SK-MEL-5 (cell line): ENCODE measurements around the gene ASTN2. TPM values are rescaled to one million over a fixed set of nuclear protein-coding genes. Genes with fewer than 3 reads are reported as not detected.

Experiments used
- DNase-seq: peaks from one replicate; pipeline ENCODE4 v3.0.0-alpha.2; 2016; ENCODE audit warnings: low read depth, low spot score
- in situ Hi-C: cut with HindIII; loops from 2 replicates; pipeline ENCODE4 v1.10.0; 2016; ENCODE audit warnings: low sequenced_read_pairs, high pct_unique_total_duplicates, low pct_unique_long_range_greater_than_20kb
- total RNA-seq: library from RNA; depleted of rRNA; stranded (reverse); fragments of >200 nt; shearing (Covaris generic); gene quantifications from 2 replicates; pipeline ENCODE4 v1.2.3, GENCODE V29; 2014

The ASTN2 gene
- total RNA-seq, 1 experiment from 2014 or later, result 11.9 TPM

- no peak for DNase-seq
- in situ Hi-C loops, result no loop called here
These were observed 245.7 kb downstream of the ASTN2 start for GRCh38 chr9:117169089-117169621.

GRCh38 chr9:117164512-117164911, 250.3 kb downstream of the ASTN2 start:
- in situ Hi-C loops, result no loop called here

DNA sequence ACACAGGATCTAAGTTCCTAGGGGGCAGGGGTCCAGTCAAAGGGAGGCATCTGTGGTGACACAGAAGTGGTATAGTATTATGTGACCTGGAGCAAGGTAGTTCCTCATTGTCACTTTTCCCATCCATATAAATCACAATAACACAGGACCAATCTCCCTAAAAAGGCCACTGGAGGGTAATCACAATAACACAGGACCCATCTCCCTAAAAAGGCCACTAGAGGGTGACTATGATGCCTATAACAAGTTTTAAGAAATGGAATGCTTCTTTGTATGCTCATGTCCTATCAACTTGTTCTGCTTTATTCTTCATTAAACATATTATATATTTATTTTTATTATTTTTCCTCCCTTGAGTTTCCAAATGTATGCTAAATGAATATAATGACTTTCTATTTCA, 254.6 kb downstream of the ASTN2 start:
- peak; percentile 13 for DNase-seq
- in situ Hi-C loops, result no loop called here

More at GRCh38 chr9:117164512-117164911, 250.3 kb downstream of the ASTN2 start:
- DNase-seq, result no peak

DNA sequence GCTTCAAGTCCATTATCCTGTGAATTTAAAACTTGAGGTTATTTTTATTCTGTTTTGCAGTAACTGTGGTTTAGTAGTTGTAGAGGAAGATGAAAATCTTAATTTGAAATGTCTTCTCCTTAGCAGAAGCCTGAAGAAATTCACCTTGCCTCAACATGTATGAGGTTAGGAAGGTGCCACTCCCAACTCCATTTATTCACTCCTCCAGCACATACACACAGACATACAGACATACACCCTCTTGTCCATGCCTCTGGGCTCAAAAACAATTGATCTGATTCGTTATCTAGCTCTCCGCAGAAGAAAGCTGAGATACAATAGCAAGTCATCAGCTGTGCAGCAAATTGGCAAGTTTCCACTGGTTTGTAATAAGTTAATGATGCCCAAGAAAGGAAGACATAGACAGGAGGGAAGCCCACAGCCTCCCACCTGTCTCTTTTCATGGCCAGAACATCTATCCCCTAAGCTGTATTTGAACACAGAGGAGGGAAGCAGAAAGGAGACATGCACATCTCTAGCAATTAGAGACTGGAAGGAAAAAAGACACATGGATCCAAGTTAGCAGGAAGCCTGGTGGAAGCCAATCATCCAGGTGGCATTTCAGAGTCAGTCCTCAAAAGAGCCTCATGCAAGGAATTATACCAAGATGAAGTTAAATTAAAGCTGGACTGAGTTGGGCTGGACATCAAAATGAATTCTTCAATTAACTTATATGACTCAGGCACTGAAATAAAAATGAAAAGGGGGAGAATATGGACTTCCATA, 257.9 kb downstream of the ASTN2 start:
- in situ Hi-C loops, result no loop called here
- no peak for DNase-seq

DNA sequence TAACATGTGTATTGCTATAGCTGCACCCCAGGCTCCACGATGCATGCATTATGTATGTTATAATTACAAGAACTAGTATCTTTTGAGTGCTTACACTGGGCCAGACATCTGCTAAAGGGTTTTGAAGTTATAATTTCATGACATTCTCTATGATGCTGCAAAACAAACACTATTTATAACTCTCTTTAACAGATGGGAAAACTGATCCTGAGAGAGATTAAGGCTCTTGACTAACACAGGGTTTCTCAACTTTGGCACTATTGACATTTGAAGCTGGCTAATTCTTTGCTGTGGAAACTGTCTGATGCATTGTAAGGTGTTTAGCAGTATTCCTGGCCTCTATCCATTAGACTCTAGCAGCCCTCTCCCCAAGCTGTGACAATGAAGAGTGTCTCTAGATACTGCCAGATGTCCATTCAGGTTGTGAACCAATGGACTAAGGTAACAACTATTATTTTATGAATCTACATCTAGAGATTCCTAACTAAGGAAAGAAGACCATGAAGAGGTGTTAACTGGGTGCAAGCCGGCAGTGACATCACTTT, 258.6 kb downstream of the ASTN2 start:
- in situ Hi-C loops, result no loop called here
- DNase-seq, result no peak

DNA sequence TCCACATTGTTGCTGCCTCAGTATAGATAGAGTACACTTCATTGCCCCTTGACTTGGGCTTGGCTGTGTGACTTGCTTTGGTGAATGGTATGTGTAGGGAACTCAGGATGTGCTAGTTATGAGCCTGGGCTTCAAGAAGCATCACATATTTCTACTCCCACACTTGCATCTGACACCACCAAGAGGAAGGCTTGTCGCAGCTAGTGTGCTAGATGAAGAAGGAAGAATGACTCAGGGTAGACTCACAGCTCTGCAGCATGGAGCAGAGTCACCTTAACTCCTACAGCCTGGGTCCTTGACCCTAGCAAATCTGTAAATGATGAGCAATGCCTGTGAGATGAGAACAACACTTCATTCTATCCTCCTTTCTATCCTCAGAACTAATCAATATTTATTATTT, 261.8 kb downstream of the ASTN2 start:
- in situ Hi-C loops, result no loop called here
- no peak for DNase-seq

DNA sequence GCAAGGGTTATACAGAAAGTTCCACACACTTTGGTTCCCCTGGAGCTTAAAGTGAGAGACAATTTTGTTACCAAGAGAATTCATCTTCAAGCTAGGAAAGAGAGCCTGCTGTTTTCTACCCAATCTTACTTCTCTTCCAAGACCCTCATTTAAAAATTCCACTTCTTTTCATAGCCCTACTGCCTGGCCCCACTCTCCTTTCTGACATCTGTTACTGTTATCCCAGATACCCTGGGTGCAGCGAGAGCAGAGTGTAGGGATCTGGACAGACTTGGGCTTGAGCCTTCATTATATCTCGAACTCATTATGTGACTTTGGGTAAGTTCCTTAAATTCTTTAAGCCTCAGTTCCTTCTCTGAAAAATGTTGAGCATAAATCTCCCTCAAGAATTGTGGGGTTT, 263.1 kb downstream of the ASTN2 start:
- in situ Hi-C loops, result no loop called here
- DNase-seq, result no peak

DNA sequence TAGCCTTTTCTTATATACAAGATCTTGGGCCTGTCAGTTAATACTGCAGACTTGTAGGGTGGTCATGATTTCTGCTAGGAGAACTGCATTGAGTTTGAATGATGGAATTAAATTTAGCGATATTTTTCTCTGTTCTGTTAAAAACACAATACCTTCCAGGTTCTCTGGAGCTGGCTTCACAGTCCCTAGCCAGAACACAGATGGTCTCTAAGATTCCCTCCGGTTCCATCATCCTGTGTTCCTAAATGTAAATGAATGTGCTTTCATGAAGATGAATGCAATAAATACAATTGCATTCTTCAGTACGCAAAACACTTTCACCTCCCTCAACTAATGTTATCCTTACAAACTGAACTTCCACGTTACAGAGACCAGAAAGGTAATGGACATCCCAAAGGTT, 264.9 kb downstream of the ASTN2 start:
- DNase-seq, result no peak
- in situ Hi-C loops, result no loop called here

DNA sequence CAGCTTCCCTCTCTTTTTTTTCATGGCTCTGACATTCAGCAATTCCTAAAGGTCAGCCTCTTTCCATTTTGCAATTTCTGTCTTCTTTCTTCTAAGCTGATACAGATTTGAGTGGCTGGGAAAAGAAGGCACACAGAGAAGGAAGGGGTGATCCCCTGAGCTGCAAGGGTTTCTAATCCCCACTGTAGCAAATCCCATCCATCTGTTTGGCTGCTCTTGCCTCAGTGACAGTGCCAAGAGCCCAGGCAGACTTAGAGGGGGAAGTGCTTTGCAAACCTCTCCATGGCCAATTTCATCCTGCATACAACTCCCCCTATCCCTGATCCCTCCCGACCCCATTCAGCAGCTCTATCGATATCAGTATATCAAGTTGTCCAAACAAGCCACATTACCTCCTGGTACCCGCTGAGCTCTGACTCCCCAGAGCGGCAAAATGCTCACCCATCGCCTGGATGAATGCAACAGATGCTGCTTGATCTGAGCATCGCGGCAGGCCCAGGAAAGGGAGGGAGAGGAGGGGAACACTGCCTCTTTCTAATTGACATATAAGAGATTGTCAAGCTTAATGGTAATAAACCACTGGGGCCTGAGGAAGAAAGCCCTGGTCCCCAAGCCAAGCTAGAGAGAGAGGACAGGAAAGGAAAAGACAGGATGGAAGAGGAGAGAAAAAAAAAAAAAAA, 268.9 kb downstream of the ASTN2 start:
- no peak for DNase-seq
- in situ Hi-C loops, result no loop called here

- in situ Hi-C loops, result no loop called here
- DNase-seq, result no peak
These were observed 269.8 kb downstream of the ASTN2 start for GRCh38 chr9:117145081-117145480.

GRCh38 chr9:117138231-117138630, 276.6 kb downstream of the ASTN2 start:
- in situ Hi-C loops, result no loop called here
- DNase-seq, result no peak

- no peak for DNase-seq
- in situ Hi-C loops, result no loop called here
These were observed 278.4 kb downstream of the ASTN2 start for GRCh38 chr9:117136461-117136860.

- no peak for DNase-seq
- in situ Hi-C loops, result no loop called here
These were observed 279.3 kb downstream of the ASTN2 start for GRCh38 chr9:117135501-117136098.

DNA sequence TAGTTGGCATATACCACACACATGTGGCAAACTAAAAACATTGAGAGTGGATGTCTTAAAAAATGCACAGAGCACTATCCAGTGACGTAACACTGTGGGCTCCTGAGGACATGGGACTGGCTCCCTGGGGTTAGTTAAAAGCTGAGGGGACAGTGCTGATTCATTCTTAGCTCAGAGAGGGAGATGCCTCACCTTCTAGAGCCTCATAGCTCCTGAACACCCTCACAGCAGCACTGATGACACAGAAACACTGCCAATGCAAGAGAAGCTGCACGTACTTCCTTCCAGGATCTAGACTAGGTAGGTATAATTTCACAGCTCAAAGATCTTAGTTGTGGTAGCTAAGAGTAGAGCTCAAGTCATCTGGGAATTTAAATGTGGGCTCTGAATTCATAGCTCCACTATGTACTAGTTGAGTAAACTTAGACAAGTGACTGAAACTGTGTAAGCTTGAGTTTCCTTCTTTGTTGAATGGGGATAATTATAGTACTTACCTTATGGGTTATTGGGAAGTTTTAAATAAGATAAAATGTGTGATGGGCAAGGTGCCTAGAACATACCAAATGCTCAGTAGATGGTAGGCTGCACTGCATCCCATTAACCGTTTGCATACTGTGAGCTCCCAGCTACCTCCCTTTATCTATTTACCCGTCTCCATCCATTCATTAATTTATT, 279.9 kb downstream of the ASTN2 start:
- in situ Hi-C loops, result no loop called here
- no peak for DNase-seq

GRCh38 chr9:117126871-117127270, 288.0 kb downstream of the ASTN2 start:
- in situ Hi-C loops, result no loop called here

GRCh38 chr9:117125531-117125930, 289.3 kb downstream of the ASTN2 start:
- in situ Hi-C loops, result no loop called here
- no peak for DNase-seq

More at GRCh38 chr9:117126871-117127270, 288.0 kb downstream of the ASTN2 start:
- no peak for DNase-seq

- DNase-seq, result no peak
- in situ Hi-C loops, result no loop called here
These were observed 291.1 kb downstream of the ASTN2 start for GRCh38 chr9:117123729-117124128.

- in situ Hi-C loops, result no loop called here
- DNase-seq, result no peak
These were observed 291.9 kb downstream of the ASTN2 start for GRCh38 chr9:117122953-117123352.
